Body of pancreas (tissue), 4 donors: ENCODE data around the gene NPAS2. TPM values are rescaled to one million over a fixed set of nuclear protein-coding genes. Genes with fewer than 3 reads are reported as not detected.

ENCODE experiments used
- ATAC-seq: fragments of 150-250 bp; one replicate; pipeline ENCODE4 v1.9.1; 2016
- DNase-seq, 4 donors: peaks; one replicate each; pipeline ENCODE4 v3.0.0-alpha.2; 2019
- H3K27ac ChIP-seq, 4 donors: fragments of 200-600 bp; sonication (generic); 1 replicate in 3 of 4; 2 replicates in 1 of 4; pipeline versions ENCODE4 v1.5.1 to v1.6.1; 2016 to 2019; ENCODE audit warnings: mild to moderate bottlenecking in 1 of 4, mixed read lengths in 1 of 4, moderate library complexity in 1 of 4
- H3K27me3 ChIP-seq, 2 donors: fragments of 200-600 bp; sonication (generic); one replicate each; pipeline ENCODE4 v1.6.0; 2016; ENCODE audit warnings: mild to moderate bottlenecking in 1 of 2
- H3K36me3 ChIP-seq, 2 donors: fragments of 200-600 bp; sonication (generic); replicated peaks in 1 of 2; 2 replicates each; pipeline ENCODE4 v1.5.1; 2016; ENCODE audit warnings: low read depth in 2 of 2; ENCODE audit not compliant: insufficient read depth in 1 of 2
- H3K4me1 ChIP-seq: fragments of 200-600 bp; sonication (generic); one replicate; pipeline ENCODE4 v1.6.0; 2016
- H3K4me3 ChIP-seq, 2 donors: fragments of 200-600 bp; sonication (generic); 1 replicate in 1 of 2; 2 replicates in 1 of 2; pipeline ENCODE4 v1.5.1; 2016 to 2019
- H3K9me3 ChIP-seq, 3 donors: fragments of 200-600 bp; sonication (generic); 1 replicate in 2 of 3; 2 replicates in 1 of 3; pipeline ENCODE4 v1.5.1; 2016
- CTCF ChIP-seq, 7 experiments: fragments of 450-650 bp in 4 of 7; fragments of 200-600 bp in 3 of 7; sonication (generic) in 3 of 7; IDR thresholded peaks; one replicate each; pipeline ENCODE4 v1.5.1; 2016 to 2019; ENCODE audit warnings: antibody characterized with exemption in 7 of 7
- POLR2A ChIP-seq, 3 donors: fragments of 450-650 bp; IDR thresholded peaks; one replicate each; pipeline ENCODE4 v1.6.1; 2016; ENCODE audit warnings: antibody characterized with exemption in 3 of 3, mild to moderate bottlenecking in 2 of 3
- WGBS, 2 donors: methylation state at CpG; one replicate each; pipeline ENCODE4 v1.1.5; 2017; 5-methylcytosine and 5-hydroxymethylcytosine counted together
- intact Hi-C: fragments of 100-400 bp; cut with DNase I; formaldehyde crosslinking; loops from one replicate; pipeline ENCODE4 v1.15.1; 2023
- total RNA-seq, 2 donors: library from RNA; depleted of rRNA; stranded (reverse); fragments of >200 nt; gene quantifications; one replicate each; pipeline ENCODE4 v1.1.0, GENCODE V29; 2016

NPAS2 gene
- total RNA-seq, 2 donors from 2014 or later, result 32.7 to 51.7 TPM

GRCh38 chr2:100941646-100942240 is 121.8 kb downstream of the NPAS2 start:
- Histone ChIP-seq H3K36me3 (peaks cover 0 to 3% of the 10 kb centered on the region in 2 donors), H3K4me3 (no peak overlapping the region), H3K27ac (no peak overlapping the region), H3K4me1 (peaks cover 18% of the 10 kb centered on the region), H3K9me3 (no peaks in the 10 kb centered on the region), H3K27me3 (no peaks in the 10 kb centered on the region)
- intact Hi-C loops, result loop anchor here (5.0 kb wide), 1 partner anchor 46 kb away; no protein-coding TSS in a partner anchor
- no peak for ATAC-seq
- 84 to 90% methylated on average over 10 of the region's 10 CpGs for WGBS, 2 donors
- no peak for DNase-seq
- no peak for TF ChIP-seq CTCF (IDR thresholded peaks at IDR 0.05)
- no peak for TF ChIP-seq POLR2A (IDR thresholded peaks at IDR 0.05)

- Histone ChIP-seq H3K36me3 (peaks cover 0 to 5% of the 10 kb centered on the region in 2 donors), H3K9me3 (no peaks in the 10 kb centered on the region), H3K27ac (peak overlapping the region; percentile 60 to 83 (median 81)), H3K4me1 (peaks cover 28% of the 10 kb centered on the region), H3K4me3 (no peak overlapping the region), H3K27me3 (no peaks in the 10 kb centered on the region)
- TF ChIP-seq CTCF (IDR thresholded peaks at IDR 0.05) (no peak), POLR2A (IDR thresholded peaks at IDR 0.05) (no peak)
- WGBS, 2 donors, result 88 to 92% methylated on average over 19 of the region's 19 CpGs
- DNase-seq (no peak), ATAC-seq (no peak)
- intact Hi-C loops, result loop anchor here (5.0 kb wide), 1 partner anchor 42 kb away; no protein-coding TSS in a partner anchor
These were observed 124.9 kb downstream of the NPAS2 start for GRCh38 chr2:100944617-100945432.

- intact Hi-C loops, result no loop called here
- Histone ChIP-seq H3K27me3 (no peaks in the 10 kb centered on the region), H3K4me1 (peaks cover 28% of the 10 kb centered on the region), H3K27ac (peak overlapping the region; percentile 60 to 83 (median 81)), H3K36me3 (peaks cover 0 to 5% of the 10 kb centered on the region in 2 donors), H3K9me3 (no peaks in the 10 kb centered on the region), H3K4me3 (no peak overlapping the region)
- WGBS, 2 donors, result 81 to 85% methylated on average over 5 of the region's 5 CpGs
- TF ChIP-seq CTCF (IDR thresholded peaks at IDR 0.05) (no peak), POLR2A (IDR thresholded peaks at IDR 0.05) (no peak)
- ATAC-seq (no peak), DNase-seq (no peak)
These were observed 125.4 kb downstream of the NPAS2 start for GRCh38 chr2:100945433-100945740.

GRCh38 chr2:100945930-100946607 is 126.1 kb downstream of the NPAS2 start:
- intact Hi-C loops, result no loop called here
- Histone ChIP-seq H3K9me3 (no peaks in the 10 kb centered on the region), H3K4me3 (no peak overlapping the region), H3K36me3 (peaks cover 0 to 5% of the 10 kb centered on the region in 2 donors), H3K27ac (peak overlapping the region; percentile 60 to 83 (median 81)), H3K27me3 (no peaks in the 10 kb centered on the region), H3K4me1 (peaks cover 32% of the 10 kb centered on the region)
- peak; percentile 95 for ATAC-seq
- 30 to 51% methylated on average over 7 to 8 of the region's 8 CpGs for WGBS, 2 donors
- DNase-seq, result peak; percentile 65 to 89 (median 83)
- TF ChIP-seq POLR2A (IDR thresholded peaks at IDR 0.05) (peak in 2 of 3 donors; percentile 19 to 45), CTCF (IDR thresholded peaks at IDR 0.05) (peak in 1 of 7 experiments; percentile 6)
